C4-2B (cell line): Measurements from ENCODE around the gene NCOA7.

Source experiments
- H3K27ac ChIP-seq: fragments of 450-650 bp; 2 replicates; pipeline ENCODE4 v1.5.1; 2017
- CTCF ChIP-seq: fragments of 450-650 bp; conservative IDR thresholded peaks from 2 replicates; pipeline ENCODE4 v1.5.1; 2017; ENCODE audit warnings: mild to moderate bottlenecking
- ZFX ChIP-seq: fragments of 450-650 bp; IDR thresholded peaks from 2 replicates; pipeline ENCODE4 v1.6.1; 2017

The NCOA7 gene

GRCh38 chr6:125957845-125958244 is 167.1 kb downstream of the NCOA7 start:
- no peak overlapping the region for H3K27ac ChIP-seq

GRCh38 chr6:125959041-125959440 is 168.3 kb downstream of the NCOA7 start:
- TF ChIP-seq ZFX (no peak), CTCF (no peak)
- peak overlapping the region; percentile 53; the same call in 1 of the 2 replicates for H3K27ac ChIP-seq

More at GRCh38 chr6:125957845-125958244, 167.1 kb downstream of the NCOA7 start:
- TF ChIP-seq CTCF = no peak
- TF ChIP-seq ZFX = no peak

GRCh38 chr6:125961117-125961516 is 170.4 kb downstream of the NCOA7 start:
- TF ChIP-seq ZFX (no peak), CTCF (no peak)
- H3K27ac ChIP-seq = no peak overlapping the region

- no peak overlapping the region for H3K27ac ChIP-seq
- TF ChIP-seq CTCF (no peak), ZFX (no peak)
These were observed 172.2 kb downstream of the NCOA7 start for GRCh38 chr6:125962900-125963497.

- no peak overlapping the region for H3K27ac ChIP-seq
These were observed 173.1 kb downstream of the NCOA7 start for GRCh38 chr6:125963817-125964216.

GRCh38 chr6:125966569-125966968 is 175.8 kb downstream of the NCOA7 start:
- no peak overlapping the region for H3K27ac ChIP-seq
- TF ChIP-seq ZFX (no peak), CTCF (0 out of 2 replicates have a peak, but pooled peaks have one; percentile 4)

More at GRCh38 chr6:125963817-125964216, 173.1 kb downstream of the NCOA7 start:
- TF ChIP-seq ZFX (no peak), CTCF (no peak)

GRCh38 chr6:125968493-125968892 is 177.7 kb downstream of the NCOA7 start:
- TF ChIP-seq CTCF (no peak), ZFX (no peak)
- no peak overlapping the region for H3K27ac ChIP-seq
